ENCODE measurements around the gene IGSF23.
A peak's percentile ranks its signal among the peaks of the same experiment; 100 is the strongest.
"Not testable (repeated sequence)": the region's sequence is repeated elsewhere in the genome, so short reads cannot be mapped to it uniquely, and the experiment has no call there.

Gene IGSF23

DNA sequence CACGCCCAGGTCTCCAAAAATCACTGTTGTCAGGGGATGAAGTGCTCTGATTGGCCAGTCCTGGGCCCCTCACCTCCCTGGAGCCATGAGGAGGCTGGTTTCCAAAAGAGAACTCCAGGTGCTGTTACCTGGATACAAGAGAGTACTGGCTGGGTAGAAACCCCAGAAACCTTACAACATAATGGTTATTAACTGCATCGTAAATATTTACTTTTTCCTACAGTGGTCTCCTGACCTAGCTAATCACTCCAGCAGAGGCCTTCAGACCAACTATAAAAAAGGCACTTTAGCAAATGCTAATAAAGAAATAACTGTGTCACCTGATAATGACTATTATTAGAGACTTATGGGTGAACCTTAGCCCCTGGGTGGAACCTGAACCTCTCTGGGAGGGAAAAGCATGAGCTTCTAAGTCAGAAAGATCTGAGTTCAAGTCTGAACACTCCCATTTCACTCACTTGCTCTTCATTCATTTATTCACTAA lies 1.5 kb upstream of the IGSF23 start:
- no peak for DNase-seq (ENCODE audit: low read depth in 2 of 2)

DNA sequence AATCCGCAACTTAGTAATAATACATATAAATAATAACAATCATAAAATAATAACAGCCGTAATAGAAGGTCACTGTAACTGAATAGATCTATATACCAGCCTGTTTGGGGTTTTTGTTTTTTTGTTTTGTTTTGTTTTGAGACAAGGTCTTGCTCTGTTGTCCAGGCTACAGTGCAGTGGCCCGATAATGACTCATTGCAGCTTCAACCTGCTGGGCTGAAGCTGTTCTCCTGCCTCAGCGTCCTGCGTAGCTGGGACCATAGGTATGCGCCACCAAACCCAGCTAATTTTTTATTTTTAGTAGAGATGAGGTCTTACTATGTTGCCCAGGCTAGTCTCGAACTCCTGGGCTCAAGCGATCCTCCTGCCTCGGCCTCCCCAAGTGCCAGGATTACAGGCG lies 950 bp downstream of the IGSF23 start:
- no peak for DNase-seq (ENCODE audit: low read depth in 2 of 2)

DNA sequence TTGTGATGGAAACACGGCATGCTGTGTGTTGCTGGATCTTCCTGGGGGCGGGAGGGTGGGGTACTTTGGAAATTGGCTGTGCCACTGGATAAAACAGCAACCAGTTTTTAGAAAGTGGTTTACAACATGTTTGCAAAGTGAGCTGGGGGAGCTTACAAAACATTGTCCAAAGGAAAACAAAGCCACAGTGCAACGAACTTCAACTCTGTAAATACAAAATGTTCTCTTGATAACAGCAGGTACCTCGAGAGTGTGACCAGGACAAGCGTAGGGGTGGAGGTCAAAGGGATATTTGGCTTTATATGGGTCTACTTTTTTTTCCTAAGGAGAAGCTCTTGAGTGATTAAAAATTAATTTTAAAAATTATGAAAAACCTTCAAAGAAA lies 2.5 kb downstream of the IGSF23 start:
- DNase-seq (ENCODE audit: low read depth in 2 of 2): no peak

DNA sequence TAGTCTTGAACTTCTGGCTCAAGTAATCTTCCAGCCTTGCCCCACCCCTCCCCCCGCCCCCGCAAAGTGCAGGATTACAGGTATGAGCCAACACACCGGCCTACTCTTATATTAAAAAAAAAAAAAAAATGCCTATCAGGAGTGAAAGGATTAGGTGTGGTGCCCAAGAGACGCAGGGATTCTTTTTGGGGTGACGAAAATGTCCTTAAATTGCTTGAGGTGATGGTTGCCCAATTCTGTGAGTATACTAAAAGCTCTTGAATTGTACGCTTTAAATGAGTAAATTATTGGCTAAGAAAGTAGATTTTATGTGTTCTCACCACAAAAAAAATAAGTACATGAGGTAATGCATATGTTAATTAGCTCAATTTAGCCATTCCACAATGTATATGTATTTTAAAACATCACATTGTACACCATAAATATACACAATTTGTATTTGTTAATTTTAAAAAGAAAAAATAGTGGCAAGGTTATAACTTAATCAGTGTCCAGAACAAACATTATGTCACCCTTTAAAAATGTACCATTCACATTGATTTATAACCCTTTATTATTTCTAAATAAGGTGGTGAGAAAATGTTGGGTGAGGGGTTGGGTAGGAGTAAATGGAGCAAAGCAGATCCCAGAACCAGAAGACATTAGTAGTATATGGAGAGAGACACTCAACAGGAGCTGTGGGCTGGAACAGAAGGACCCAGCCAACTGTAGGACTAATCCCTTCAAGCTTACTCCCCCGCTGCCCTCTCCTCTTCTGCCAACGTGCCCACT lies 3.9 kb downstream of the IGSF23 start:
- no peak for DNase-seq (ENCODE audit: low read depth in 2 of 2)

DNA sequence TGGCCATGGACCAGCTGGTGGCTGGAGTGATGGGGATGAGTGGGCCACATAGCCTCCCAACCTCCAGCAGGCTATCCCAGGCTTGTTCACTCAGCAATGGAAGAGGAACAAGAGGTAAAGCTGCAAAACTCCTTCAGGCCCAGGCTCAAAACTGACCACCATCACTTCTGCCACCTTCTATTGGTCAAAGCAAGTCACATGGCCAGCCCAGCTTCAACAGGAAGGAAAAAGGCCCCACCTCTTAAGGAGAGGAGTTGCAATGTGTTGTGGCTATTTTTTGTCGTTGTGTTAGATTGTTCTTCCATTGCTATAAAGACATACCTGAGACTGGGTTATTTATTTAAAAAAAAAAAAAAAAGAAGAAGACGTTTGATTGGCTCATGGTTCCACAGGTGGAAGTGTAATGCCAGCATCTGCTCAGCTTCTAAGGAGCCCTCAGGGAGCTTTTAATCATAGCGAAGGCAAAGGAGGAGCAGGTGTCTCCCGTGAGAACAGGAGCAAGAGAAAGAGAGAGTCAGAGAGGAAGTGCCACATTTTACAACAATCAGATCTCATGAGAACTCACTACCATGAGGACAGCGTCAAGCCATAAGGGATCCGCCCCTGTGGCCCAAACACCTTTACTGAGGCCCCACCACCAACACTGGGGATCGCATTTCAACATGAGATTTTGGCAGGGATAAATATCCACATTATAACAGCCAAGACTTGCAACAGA lies 5.4 kb downstream of the IGSF23 start:
- no peak for DNase-seq (ENCODE audit: low read depth in 2 of 2)

DNA sequence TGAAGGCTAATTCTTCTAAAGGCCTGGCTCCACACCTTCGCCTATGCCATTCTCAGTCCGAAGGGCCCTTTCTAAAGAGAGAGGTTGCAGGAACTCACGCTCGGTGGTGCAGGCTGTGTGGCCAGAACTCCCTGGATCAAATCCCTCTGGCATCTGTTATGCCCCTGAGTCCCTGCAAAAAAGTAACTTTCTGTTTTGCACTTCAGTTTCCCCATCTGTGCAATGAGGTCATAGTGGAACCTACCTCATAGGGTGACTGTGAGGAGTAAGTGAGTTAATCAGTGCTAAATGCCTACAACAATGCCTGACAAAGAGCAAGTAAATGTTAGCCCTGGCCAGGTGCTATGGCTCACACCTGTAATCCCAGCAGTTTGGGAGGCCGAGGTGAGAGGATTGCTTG lies 7.3 kb downstream of the IGSF23 start:
- no peak for DNase-seq (ENCODE audit: low read depth in 2 of 2)

DNA sequence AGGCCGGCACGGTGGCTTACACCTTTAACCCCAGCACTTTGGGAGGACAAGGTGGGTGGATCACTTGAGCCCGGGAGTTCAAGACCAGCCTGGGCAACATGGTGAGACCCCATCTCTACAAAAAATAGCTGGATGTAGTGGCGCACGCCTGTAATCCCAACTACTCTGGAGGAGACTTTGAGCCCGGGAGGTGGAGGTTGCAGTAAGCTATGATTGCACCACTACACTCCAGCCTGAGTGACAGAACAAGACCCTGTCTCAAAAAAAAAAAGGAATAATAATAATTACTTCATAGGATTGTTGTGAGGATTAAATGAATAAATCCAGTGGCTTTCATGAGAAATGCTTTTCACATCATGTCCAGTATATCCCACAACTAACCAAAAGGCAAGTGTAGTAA lies 8.0 kb downstream of the IGSF23 start:
- DNase-seq (ENCODE audit: low read depth in 2 of 2): no peak

DNA sequence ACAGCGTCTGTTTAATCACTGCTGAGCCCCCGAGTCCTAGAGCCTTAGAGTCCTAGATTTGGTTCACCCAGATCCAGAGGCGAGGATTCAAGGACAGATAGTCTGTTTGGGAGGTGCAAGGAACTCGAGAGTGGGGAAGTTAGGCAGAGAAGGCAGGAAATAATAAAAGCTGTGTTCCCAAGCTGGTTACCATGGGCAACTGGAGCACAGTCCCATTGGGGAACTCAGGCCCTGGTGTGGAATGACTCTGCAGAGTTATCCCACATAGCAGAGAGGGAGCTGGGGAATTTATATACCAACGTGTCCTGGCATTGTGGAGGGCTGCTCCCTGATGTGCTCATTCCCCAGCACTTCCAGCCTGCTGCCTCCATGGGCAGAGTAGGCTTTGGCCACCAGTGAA lies 9.7 kb downstream of the IGSF23 start:
- DNase-seq (ENCODE audit: low read depth in 2 of 2): no peak

DNA sequence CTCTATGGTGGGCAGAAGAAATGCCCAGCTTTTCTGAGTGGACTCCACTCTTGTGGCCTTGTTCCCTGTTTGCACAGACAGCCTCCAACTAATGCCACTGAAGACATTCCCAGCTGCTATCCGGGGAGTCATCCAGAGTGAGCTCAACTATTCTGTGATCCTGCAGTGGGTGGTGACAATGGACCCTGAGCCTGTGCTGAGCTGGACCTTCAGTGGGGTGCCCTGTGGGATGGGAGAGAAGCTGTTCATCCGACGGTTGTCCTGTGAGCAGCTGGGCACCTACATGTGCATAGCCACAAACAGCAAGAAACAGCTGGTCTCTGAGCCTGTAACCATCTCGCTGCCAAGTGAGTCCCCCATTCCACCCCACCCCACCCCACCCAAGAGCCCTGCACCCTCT lies 10.3 kb downstream of the IGSF23 start:
- no peak for DNase-seq (ENCODE audit: low read depth in 2 of 2)

DNA sequence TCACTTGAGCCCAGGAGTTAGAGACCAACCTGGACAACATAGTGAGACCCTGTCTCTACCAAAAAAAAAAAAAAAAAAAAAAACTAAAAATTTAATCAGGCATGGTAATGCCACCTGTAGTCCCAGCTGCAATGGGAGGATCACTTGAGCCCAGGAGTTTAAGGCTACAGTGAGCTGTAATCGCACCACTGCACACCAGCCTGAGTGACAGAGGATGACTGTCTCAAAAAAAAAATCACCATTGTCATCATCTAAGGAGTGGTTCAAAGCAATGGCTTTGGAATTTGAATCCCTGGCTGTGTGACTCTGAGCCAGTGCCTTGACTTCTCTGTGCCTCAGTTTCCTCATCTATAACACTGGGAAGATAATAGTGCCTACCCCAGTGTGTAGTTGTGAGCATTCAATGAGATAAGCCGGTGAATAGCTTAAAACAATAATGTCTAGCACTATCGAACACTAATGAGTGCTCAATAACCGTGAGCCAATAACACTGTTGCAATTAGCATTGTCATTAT lies 11.5 kb downstream of the IGSF23 start:
- no peak for DNase-seq (ENCODE audit: low read depth in 2 of 2)

DNA sequence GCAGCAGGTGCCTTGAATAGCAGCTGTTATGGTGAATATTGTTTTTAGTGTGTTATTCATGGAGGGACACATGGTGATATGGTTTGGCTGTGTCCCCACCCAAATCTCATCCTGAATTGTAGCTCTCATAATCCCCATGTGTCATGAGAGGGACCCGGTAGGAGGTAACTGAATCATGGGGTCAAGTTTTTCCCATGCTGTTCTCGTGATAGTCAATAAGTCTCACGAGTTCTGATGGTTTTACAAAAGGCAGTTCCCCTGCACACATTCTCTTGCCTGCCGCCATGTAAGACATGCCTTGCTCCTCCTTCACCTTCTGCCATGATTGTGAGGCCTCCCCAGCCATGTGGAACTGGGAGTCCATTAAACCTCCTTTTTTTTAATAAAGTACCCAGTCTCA lies 12.3 kb downstream of the IGSF23 start:
- DNase-seq (ENCODE audit: low read depth in 2 of 2): not testable (repeated sequence)

DNA sequence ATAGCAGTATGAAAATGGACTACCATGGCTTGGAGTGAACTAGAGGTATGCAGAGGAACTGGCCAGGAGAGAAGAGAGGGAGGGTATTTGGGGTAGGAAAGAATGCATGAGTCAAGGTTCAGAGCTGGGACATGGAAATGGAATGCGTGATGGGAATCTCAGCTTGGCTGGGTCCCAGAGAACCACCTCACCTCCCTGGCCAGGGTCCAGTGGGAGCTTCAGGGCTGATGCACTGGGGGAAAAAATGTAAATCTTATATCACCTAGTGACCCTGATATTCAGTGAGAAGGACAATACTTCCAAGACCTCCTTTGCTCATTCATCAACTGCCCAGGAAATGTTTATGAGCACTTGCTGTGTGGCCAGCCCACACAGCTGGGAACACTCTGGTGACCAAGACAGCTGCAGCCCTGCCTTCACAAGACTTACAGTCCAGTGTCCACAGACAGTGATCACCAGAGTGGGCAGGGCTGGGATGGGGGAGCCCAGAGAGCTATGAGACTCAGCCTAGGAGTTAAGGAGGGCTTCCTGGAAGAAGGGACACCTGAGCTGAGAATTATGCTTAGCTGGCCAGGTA lies 12.8 kb downstream of the IGSF23 start:
- DNase-seq (ENCODE audit: low read depth in 2 of 2): peak; percentile 94

DNA sequence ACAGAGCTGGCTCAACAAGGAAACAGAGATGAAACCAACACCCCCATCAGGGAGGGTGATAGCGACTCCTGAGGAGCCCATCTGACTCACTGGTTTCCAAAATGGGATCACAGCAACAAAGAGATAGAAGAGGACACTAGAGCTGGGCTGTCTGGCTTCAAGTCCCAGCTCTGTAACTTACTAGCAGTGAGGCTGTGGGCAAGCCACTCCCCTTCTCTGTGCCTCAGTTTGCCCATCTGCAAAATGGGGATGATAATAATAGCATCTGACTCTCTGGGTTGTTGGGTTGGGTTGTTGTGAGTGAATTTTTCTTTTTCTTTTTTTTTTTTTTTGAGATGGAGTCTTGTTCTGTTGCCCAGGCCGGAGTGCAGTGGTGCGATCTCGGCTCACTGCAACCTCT lies 14.3 kb downstream of the IGSF23 start:
- no peak for DNase-seq (ENCODE audit: low read depth in 2 of 2)

DNA sequence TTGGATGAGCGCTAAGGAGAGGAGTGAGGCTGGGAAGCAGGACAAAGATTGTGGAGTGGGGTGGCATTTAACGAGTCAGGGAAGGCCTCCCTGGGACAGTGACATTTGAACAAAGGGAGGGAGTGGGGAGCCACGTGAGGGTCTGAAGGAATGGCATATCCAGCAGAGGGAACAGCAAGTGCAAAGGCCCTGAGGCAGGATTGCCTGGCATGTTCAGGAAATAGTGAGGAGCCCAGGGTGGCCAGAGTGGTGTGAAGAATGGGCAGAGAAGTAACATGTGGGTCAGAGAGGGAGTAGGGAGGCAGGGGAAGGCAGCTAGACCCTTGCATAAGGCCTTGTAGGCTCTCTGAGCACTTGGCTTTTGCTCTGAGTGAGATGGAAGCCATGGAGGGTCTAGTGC lies 15.4 kb downstream of the IGSF23 start:
- DNase-seq (ENCODE audit: low read depth in 2 of 2): no peak

DNA sequence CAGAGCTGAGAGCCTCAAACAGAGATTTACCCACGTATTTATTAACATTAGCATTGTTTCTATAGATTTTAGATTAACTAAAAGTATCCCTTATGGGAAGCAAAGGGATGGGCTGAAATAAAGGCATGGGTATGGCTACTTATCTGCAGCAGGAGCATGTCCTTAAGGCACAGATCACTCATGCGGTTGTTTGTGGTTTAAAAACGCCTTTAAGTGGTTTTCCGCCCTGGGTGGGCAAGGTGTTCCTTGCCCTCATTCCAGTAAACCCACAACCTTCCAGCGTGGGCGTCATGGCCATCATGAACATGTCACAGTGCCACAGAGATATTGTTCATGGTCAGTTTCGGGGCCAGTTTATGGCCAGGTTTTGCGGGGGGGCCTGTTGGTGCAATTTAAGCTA lies 18.2 kb downstream of the IGSF23 start:
- DNase-seq (ENCODE audit: low read depth in 2 of 2): not testable (repeated sequence)

DNA sequence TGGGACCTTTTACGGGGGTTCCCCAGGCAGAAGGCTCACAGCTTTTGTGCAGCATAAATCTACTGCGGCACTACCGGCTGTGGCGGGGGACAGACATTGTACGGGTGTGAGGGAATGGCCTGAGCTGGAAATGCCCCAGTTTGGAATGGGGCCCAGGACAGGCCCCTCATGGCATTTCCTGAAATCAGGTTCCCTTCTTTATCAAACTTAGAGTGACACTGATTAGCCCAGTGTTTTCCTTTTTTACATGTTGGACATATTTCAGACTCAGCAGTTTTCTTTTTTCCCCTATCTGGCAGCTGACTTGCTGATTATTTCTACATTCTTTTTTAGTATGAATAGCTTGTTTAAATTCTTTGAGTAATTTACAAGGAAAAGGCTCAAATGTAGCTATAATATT lies 20.7 kb downstream of the IGSF23 start:
- DNase-seq (ENCODE audit: low read depth in 2 of 2): not testable (repeated sequence)

DNA sequence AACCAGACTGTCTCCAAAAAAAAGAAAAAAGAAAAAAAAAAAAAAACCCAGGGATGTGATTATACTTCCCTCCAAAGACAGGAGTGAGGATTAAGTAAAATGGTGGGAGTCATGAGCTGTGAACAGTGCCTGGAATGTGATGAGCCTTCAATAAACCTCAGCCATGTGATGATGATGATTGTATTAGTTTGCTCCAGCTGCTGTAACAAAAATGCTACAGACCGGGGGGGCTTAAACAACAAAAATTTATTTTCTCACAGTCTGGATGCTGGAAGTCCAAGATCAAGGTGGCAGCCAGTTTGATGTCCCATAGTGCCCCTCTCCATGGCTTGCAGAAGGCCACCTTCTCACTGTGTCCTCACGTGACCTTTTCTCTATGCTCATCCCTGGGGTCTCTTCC lies 21.4 kb downstream of the IGSF23 start:
- DNase-seq (ENCODE audit: low read depth in 2 of 2): no peak

DNA sequence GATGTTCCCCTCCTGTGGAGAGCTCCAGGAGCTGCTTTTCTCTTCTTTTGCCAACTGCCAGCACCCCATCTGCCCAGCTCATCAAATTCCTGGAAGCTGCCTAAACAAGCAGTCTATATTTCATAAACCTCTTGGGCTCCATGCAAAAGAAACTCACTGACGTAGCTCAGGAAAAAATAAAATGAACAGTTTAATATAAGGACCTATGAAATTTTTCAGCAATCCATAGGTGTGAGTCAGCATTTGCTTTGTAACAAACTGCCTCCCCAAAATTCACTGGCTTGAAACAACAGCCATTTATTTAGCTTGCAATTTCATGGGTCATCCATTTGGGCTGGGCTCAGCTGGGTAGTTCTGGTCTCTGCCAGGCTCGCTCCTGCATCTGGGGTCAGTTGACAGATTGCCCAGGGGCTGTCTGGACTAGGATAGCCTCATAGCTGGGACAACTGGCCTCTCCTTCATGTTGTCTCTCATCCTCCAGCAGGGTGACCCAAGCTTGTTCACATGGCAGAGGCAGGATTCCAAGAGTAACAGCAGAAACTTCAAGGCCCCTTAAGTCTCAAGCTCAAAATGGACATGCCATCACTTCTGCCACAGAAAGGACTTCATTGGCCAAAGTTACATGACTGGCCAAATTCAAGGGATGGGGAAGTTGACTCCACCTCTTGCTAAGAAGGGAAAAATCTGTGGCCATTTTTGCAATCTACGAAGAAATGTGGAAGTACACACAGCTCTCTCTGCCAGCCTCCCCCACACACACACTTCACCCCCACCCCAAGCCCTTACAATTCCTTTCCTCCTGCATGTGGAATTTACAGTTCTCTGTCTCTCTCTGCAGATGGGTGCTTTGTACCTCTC lies 22.4 kb downstream of the IGSF23 start:
- DNase-seq (ENCODE audit: low read depth in 2 of 2): no peak

DNA sequence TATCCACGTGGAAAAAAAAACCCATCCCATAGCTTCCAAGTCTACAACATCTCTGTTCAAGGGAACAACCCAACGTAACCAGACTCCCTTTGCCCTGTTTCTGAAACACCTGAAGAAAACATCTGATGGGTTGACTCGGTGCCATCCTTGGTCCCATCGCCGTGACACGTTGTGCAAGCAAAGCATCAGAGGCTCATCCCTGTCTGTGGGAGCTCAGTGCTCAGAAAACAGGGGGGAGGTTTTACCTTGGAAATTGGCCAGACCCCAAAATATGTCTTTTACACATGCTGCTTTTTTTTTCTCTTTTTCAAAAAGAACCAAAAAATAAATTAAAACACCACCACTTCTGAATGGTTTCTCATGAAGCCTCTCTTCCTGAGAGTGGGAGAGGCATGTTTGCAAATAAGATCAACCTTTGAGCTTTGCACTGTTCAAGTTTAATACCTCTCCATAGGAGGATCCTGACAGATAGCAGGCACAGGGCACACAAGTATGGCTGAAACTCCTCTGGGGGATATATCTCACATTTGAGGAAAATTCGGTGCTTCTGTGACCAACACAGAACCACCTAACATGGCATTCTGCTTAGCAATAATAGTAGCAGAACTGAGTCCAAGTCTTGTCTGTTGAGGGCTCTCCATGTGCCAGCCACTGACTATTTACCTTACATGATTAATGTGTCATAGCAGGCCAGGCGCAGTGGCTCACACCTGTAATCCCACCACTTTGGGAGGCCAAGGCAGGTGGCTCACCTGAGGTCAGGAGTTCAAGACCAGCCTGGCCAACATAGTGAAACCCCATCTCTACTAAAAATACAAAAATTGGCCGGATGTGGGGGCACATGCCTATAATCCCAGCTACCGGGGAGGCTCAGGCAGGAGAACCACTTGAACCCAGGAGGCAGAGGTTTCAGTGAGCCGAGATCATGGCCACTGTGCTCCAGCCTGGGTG lies 23.4 kb downstream of the IGSF23 start:
- no peak for DNase-seq (ENCODE audit: low read depth in 2 of 2)

DNA sequence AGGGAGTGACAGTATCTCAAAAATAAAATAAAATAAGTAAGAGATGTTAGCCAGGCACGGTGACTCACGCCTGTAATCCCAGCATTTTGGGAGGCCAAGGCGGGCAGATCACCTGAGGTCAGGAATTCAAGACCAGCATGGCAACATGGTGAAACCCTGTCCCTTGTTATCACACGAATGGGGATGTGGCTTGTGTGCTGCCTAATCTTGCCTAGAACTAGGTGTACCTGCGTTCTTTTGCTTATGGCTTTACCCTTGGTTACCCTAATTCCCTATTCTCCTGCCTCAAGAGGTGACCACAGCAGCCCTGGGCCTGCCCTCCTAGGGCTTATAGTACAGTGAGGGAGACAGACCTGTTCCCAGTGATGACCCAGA lies 24.0 kb downstream of the IGSF23 start:
- DNase-seq (ENCODE audit: low read depth in 2 of 2): no peak

DNA sequence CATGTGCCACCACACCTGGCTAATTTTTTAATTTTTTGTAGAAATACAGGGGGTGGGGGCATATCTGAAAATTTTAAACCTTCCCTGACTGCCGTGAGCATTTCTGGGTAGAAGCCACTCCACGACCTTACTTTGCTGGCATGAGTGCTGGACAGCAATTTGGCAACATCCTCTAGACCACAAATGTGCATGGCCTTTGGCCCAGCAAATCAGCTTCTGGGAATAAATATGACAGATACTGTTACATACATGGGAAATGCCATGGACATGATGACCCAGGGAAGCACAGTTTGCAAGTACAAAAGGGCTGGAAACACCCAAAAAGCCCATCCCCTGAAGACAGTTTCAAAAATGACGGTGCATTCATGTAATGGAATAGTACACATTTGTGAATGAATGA lies 27.2 kb downstream of the IGSF23 start:
- no peak for DNase-seq (ENCODE audit: low read depth in 2 of 2)

Measured in fibroblast of skin of left quadriceps (primary cell).